H1 (cell line): ENCODE results near the gene SERPINE2. TPM values are rescaled to one million over a fixed set of nuclear protein-coding genes. Genes with fewer than 3 reads are reported as not detected.

Experiments
- CTCF ChIA-PET: fragments of 300-600 bp; sonication (Branson Sonifier 250); formaldehyde crosslinking; loops from one replicate; lab custom pipeline; 2021; ENCODE audit not compliant: partially characterized antibody; lab: Charles Lee
- POLR2A ChIA-PET: fragments of 300-600 bp; sonication (Branson Sonifier 250); formaldehyde crosslinking; loops from one replicate; lab custom pipeline; 2021; ENCODE audit warnings: inconsistent platforms; ENCODE audit not compliant: partially characterized antibody; lab: Charles Lee
- DNase-seq, 2 experiments: peaks; one replicate each; pipeline versions ENCODE4 v3.0.0 to v3.0.0-alpha.2; 2010 to 2022; ENCODE audit warnings: low spot score in 2 of 2, low read depth in 1 of 2, mixed read lengths in 1 of 2
- FAIRE-seq: peaks from 2 replicates; lab custom pipeline; 2011; peaks lifted over from hg19 to GRCh38; lab: Jason Lieb, UNC
- H2AFZ ChIP-seq: 2 replicates; pipeline ENCODE4 v1.8.1; 2012; ENCODE audit warnings: low read length, inconsistent platforms
- H2AK5ac ChIP-seq: 2 replicates; pipeline ENCODE4 v1.6.1; 2013; ENCODE audit warnings: low read depth, low read length
- H2BK120ac ChIP-seq: replicated peaks from 2 replicates; pipeline ENCODE3; 2013; ENCODE audit warnings: low read depth, low read length, inconsistent platforms
- H2BK12ac ChIP-seq: 2 replicates; pipeline ENCODE4 v1.6.1; 2013; ENCODE audit warnings: low read depth, low read length
- H2BK15ac ChIP-seq: 2 replicates; pipeline ENCODE4 v1.6.1; 2013; ENCODE audit warnings: low read length
- H2BK20ac ChIP-seq: 2 replicates; pipeline ENCODE4 v1.6.1; 2013; ENCODE audit warnings: low read length
- H2BK5ac ChIP-seq: 2 replicates; pipeline ENCODE4 v1.6.1; 2013; ENCODE audit warnings: low read depth, low read length
- H3K14ac ChIP-seq: 2 replicates; pipeline ENCODE4 v1.6.1; 2013; ENCODE audit warnings: inconsistent platforms; ENCODE audit not compliant: insufficient read length
- H3K18ac ChIP-seq: 2 replicates; pipeline ENCODE4 v1.6.1; 2013; ENCODE audit warnings: low read length; ENCODE audit errors: extremely low read depth
- H3K23ac ChIP-seq: 2 replicates; pipeline ENCODE4 v1.6.1; 2013; ENCODE audit warnings: inconsistent platforms; ENCODE audit not compliant: insufficient read length
- H3K23me2 ChIP-seq: 2 replicates; pipeline ENCODE4 v1.6.1; 2013; ENCODE audit warnings: low read depth, low read length
- H3K27ac ChIP-seq: 2 replicates; pipeline ENCODE4 v1.6.1; 2011; ENCODE audit warnings: low read depth, low read length, inconsistent platforms
- H3K27me3 ChIP-seq, 4 experiments: replicated peaks in 1 of 4; 1 replicate in 1 of 4; 2 replicates in 3 of 4; pipeline versions ENCODE4 v1.6.1 to v1.8.1; 2011 to 2013; ENCODE audit warnings: low read length in 3 of 4, mild to moderate bottlenecking in 3 of 4, inconsistent platforms in 2 of 4, mixed read lengths in 2 of 4, moderate library complexity in 1 of 4; ENCODE audit not compliant: control insufficient read depth in 3 of 4, insufficient read depth in 3 of 4; ENCODE audit errors: extremely low read depth in 1 of 4
- H3K36me3 ChIP-seq, 4 experiments: 2 replicates each; pipeline versions ENCODE4 v1.6.1 to v1.8.1; 2011 to 2013; ENCODE audit warnings: mild to moderate bottlenecking in 4 of 4, low read length in 3 of 4, moderate library complexity in 2 of 4, control low read depth in 1 of 4, inconsistent platforms in 1 of 4; ENCODE audit not compliant: insufficient read depth in 4 of 4, control insufficient read depth in 2 of 4
- H3K4ac ChIP-seq: replicated peaks from 2 replicates; pipeline ENCODE3; 2013; ENCODE audit warnings: low read length, low read depth, mixed read lengths, inconsistent platforms; ENCODE audit not compliant: insufficient read length
- H3K4me1 ChIP-seq, 4 experiments: replicated peaks in 1 of 4; 1 replicate in 1 of 4; 2 replicates in 3 of 4; pipeline versions ENCODE4 v1.6.1 to v1.8.1; 2011 to 2013; ENCODE audit warnings: low read length in 3 of 4, inconsistent platforms in 2 of 4, mixed read lengths in 1 of 4; ENCODE audit not compliant: insufficient read depth in 4 of 4, control insufficient read depth in 3 of 4
- H3K4me2 ChIP-seq, 2 experiments: 2 replicates each; pipeline versions ENCODE4 v1.6.1 to v1.8.1; 2011 to 2013; ENCODE audit warnings: low read depth in 2 of 2, low read length in 2 of 2, control low read depth in 1 of 2, inconsistent platforms in 1 of 2, mild to moderate bottlenecking in 1 of 2; ENCODE audit not compliant: insufficient read depth in 1 of 2
- H3K4me3 ChIP-seq, 4 experiments: fragments of 200-600, 300-600 bp in 1 of 4; sonication (generic), shearing (Covaris generic), sonication (Bioruptor Twin) in 1 of 4; 2 replicates each; pipeline versions ENCODE4 v1.5.1 to v1.8.1; 2011 to 2016; ENCODE audit warnings: low read length in 4 of 4, low read depth in 3 of 4, control low read depth in 2 of 4, inconsistent platforms in 2 of 4, mild to moderate bottlenecking in 2 of 4, mixed read lengths in 1 of 4, moderate library complexity in 1 of 4; ENCODE audit not compliant: insufficient read depth in 2 of 4; ENCODE audit errors: extremely low read depth in 1 of 4
- H3K56ac ChIP-seq: replicated peaks from 2 replicates; pipeline ENCODE3; 2013; ENCODE audit warnings: low read depth, mild to moderate bottlenecking, mixed read lengths, low read length, inconsistent platforms; ENCODE audit not compliant: insufficient read length
- H3K79me1 ChIP-seq: 2 replicates; pipeline ENCODE4 v1.6.1; 2013; ENCODE audit warnings: low read depth, low read length, control low read depth
- H3K79me2 ChIP-seq, 2 experiments: 2 replicates each; pipeline versions ENCODE4 v1.6.1 to v1.8.1; 2012 to 2013; ENCODE audit warnings: low read length in 2 of 2, mild to moderate bottlenecking in 2 of 2, inconsistent platforms in 1 of 2; ENCODE audit not compliant: insufficient read depth in 2 of 2, control insufficient read depth in 1 of 2
- H3K9ac ChIP-seq, 4 experiments: replicated peaks in 1 of 4; 1 replicate in 1 of 4; 2 replicates in 3 of 4; pipeline versions ENCODE4 v1.6.1 to v1.8.1; 2011 to 2013; ENCODE audit warnings: low read depth in 3 of 4, low read length in 3 of 4, control low read depth in 2 of 4, mild to moderate bottlenecking in 2 of 4, moderate library complexity in 2 of 4, inconsistent platforms in 1 of 4; ENCODE audit errors: extremely low read depth in 1 of 4
- H3K9me3 ChIP-seq, 2 experiments: 2 replicates each; pipeline versions ENCODE4 v1.6.1 to v1.8.1; 2012 to 2013; ENCODE audit warnings: mild to moderate bottlenecking in 2 of 2, moderate library complexity in 2 of 2, control low read depth in 1 of 2, inconsistent platforms in 1 of 2, low read depth in 1 of 2, low read length in 1 of 2, mixed read lengths in 1 of 2; ENCODE audit not compliant: insufficient read depth in 2 of 2
- H4K20me1 ChIP-seq, 2 experiments: replicated peaks in 1 of 2; 2 replicates each; pipeline versions ENCODE3 to v1.8.1; 2011 to 2013; ENCODE audit warnings: inconsistent platforms in 2 of 2, low read length in 2 of 2, mild to moderate bottlenecking in 1 of 2; ENCODE audit not compliant: insufficient read depth in 2 of 2, control insufficient read depth in 1 of 2
- H4K5ac ChIP-seq: 2 replicates; pipeline ENCODE4 v1.6.1; 2013; ENCODE audit warnings: low read length, low read depth, mixed read lengths, inconsistent platforms; ENCODE audit not compliant: insufficient read length
- H4K8ac ChIP-seq: 2 replicates; pipeline ENCODE4 v1.8.0; 2013; ENCODE audit warnings: mild to moderate bottlenecking, moderate library complexity, low read length, inconsistent platforms; ENCODE audit not compliant: insufficient read depth; ENCODE audit errors: extremely low read depth
- H4K91ac ChIP-seq: replicated peaks from 2 replicates; pipeline ENCODE3; 2013; ENCODE audit warnings: low read length, mixed read lengths, inconsistent platforms; ENCODE audit not compliant: insufficient read length
- MAFK ChIP-seq: IDR thresholded peaks from 2 replicates; pipeline ENCODE4 v1.6.1; 2012; ENCODE audit warnings: low read depth, mild to moderate bottlenecking, improper control_type of control experiment, low read length
- POLR2AphosphoS5 ChIP-seq: IDR thresholded peaks from 2 replicates; pipeline ENCODE4 v1.6.1; 2011; ENCODE audit warnings: low read depth, low read length
- RAD21 ChIP-seq, 2 experiments: IDR thresholded peaks in 1 of 2; conservative IDR thresholded peaks in 1 of 2; 2 replicates each; pipeline ENCODE4 v1.6.1; 2011; ENCODE audit warnings: low read depth in 2 of 2, low read length in 2 of 2, improper control_type of control experiment in 1 of 2, inconsistent platforms in 1 of 2, mild to moderate bottlenecking in 1 of 2, moderate library complexity in 1 of 2
- WGBS, 2 experiments: shearing (Covaris generic) in 1 of 2; methylation state at CpG; one replicate each; pipeline versions ENCODE4 v1.1.6 to v1.1.7; 2013 to 2015; ENCODE audit warnings: low lambda C conversion rate in 2 of 2, mixed read lengths in 2 of 2, inconsistent platforms in 1 of 2, low coverage in 1 of 2, missing lambda C conversion rate in 1 of 2; ENCODE audit not compliant: insufficient replicate concordance in 2 of 2, insufficient coverage in 1 of 2, insufficient read length in 1 of 2; ENCODE audit errors: extremely low coverage in 1 of 2, missing lambda C conversion rate in 1 of 2; 5-methylcytosine and 5-hydroxymethylcytosine counted together
- polyA plus RNA-seq, 7 experiments: library from polyadenylated mRNA; depleted of rRNA in 3 of 7; stranded (reverse) in 5 of 7; unstranded in 2 of 7; fragments of >200 nt in 5 of 7; fragments of 200-250 nt in 2 of 7; gene quantifications; 1 replicate in 5 of 7; 2 replicates in 1 of 7; 4 replicates in 1 of 7; pipeline versions ENCODE4 v1.2.1 to v1.2.3, GENCODE V29; 2011 to 2013; ENCODE audit warnings: missing spikeins in 2 of 7, mixed read lengths in 2 of 7
- total RNA-seq: library from RNA; stranded (reverse); fragmentation: NEBNext Ultra II Directional; extraction: Animal tissue kit (Norgen Biotek cat#: 25700); gene quantifications from 2 replicates; pipeline ENCODE4 v1.2.1, GENCODE V29; 2021

The SERPINE2 gene
- total and polyA plus RNA-seq, 2 of the 8 experiments (the other 6 are each of a cell fraction or from before 2014, with no cell fraction given): 26.2 to 76.0 TPM

GRCh38 chr2:223969856-223970255, 69.2 kb downstream of the SERPINE2 start:
- Histone ChIP-seq H2AFZ (no peak overlapping the region), H3K27me3 (no peaks in the 10 kb centered on the region), H3K18ac (no peak overlapping the region), H4K91ac (no peak overlapping the region), H3K23me2 (no peaks in the 10 kb centered on the region), H3K36me3 (peaks cover 0 to 30% (median 9%) of the 10 kb centered on the region in 4 experiments; a peak in 6 of 8 replicates), H3K27ac (no peak overlapping the region), H3K9me3 (no peaks in the 10 kb centered on the region), H2AK5ac (no peak overlapping the region), H3K79me2 (peaks cover 0 to 4% of the 10 kb centered on the region in 2 experiments; a peak in 1 of 4 replicates), H2BK12ac (no peak overlapping the region), H4K8ac (no peak overlapping the region), H3K56ac (no peak overlapping the region), H3K4me2 (no peak overlapping the region), H3K79me1 (no peaks in the 10 kb centered on the region), H2BK120ac (no peak overlapping the region), H3K4ac (no peak overlapping the region), H3K4me1 (no peaks in the 10 kb centered on the region), H2BK15ac (no peak overlapping the region), H4K5ac (no peak overlapping the region), H3K4me3 (no peak overlapping the region), H2BK5ac (no peak overlapping the region), H4K20me1 (no peaks in the 10 kb centered on the region)
- FAIRE-seq (no peak), DNase-seq (no peak)
- 79% methylated on average over 1 of the region's 1 CpG; no CpG with 5 or more reads in 1 of the 2 experiments for WGBS, 2 experiments
- ChIA-PET CTCF (interaction anchor here (0.6 to 18.2 kb wide), 51 partner anchors 9 to 1018 kb away, joined by 3 to 282 read pairs (median 5); partner anchors contain the start of gene MRPL44), POLR2A (interaction anchor here (0.8 to 2.0 kb wide), 6 partner anchors 9 to 317 kb away, joined by 3 to 18 read pairs (median 4); no protein-coding TSS in a partner anchor)
- no peak for TF ChIP-seq POLR2AphosphoS5
- TF ChIP-seq RAD21 (IDR thresholded peaks at IDR 0.05 in 1 of 2, conservative IDR thresholded peaks at IDR 0.05 in 1 of 2; ENCODE audit: low read depth in 2 of 2, low read length in 2 of 2): no peak
- no peak for TF ChIP-seq MAFK
- TF ChIP-seq, all 59 proteins: peak for 0
- Histone ChIP-seq H3K14ac (no peak overlapping the region), H3K23ac (no peak overlapping the region), H3K9ac (no peak overlapping the region), H2BK20ac (no peak overlapping the region)
